Stomach smooth muscle (tissue), 2 donors: ENCODE data around the gene DMWD.

Experiments
- H3K27ac ChIP-seq: one replicate; pipeline ENCODE4 v1.7.0; 2013; ENCODE audit warnings: mild to moderate bottlenecking, low read length, inconsistent platforms
- H3K27me3 ChIP-seq, 2 donors: one replicate each; pipeline ENCODE4 v1.7.0; 2013; ENCODE audit warnings: low read length in 2 of 2; ENCODE audit not compliant: insufficient read depth in 2 of 2, control insufficient read depth in 1 of 2
- H3K36me3 ChIP-seq, 2 donors: one replicate each; pipeline ENCODE4 v1.7.0; 2013; ENCODE audit warnings: low read length in 2 of 2; ENCODE audit not compliant: control insufficient read depth in 2 of 2, insufficient read depth in 2 of 2
- H3K4me1 ChIP-seq: one replicate; pipeline ENCODE4 v1.7.0; 2013; ENCODE audit warnings: low read length; ENCODE audit not compliant: control insufficient read depth, insufficient read depth
- H3K4me3 ChIP-seq, 2 donors: one replicate each; pipeline ENCODE4 v1.7.0; 2013; ENCODE audit warnings: low read length in 2 of 2
- H3K9ac ChIP-seq, 2 donors: one replicate each; pipeline ENCODE4 v1.7.0; 2013; ENCODE audit warnings: low read length in 2 of 2, mild to moderate bottlenecking in 1 of 2
- H3K9me3 ChIP-seq, 2 donors: one replicate each; pipeline ENCODE4 v1.7.0; 2013; ENCODE audit warnings: low read length in 2 of 2; ENCODE audit not compliant: control insufficient read depth in 2 of 2
- donor health status: healthy.
- donor health status: Pancreatic carcinoma.

DMWD gene, protein sequence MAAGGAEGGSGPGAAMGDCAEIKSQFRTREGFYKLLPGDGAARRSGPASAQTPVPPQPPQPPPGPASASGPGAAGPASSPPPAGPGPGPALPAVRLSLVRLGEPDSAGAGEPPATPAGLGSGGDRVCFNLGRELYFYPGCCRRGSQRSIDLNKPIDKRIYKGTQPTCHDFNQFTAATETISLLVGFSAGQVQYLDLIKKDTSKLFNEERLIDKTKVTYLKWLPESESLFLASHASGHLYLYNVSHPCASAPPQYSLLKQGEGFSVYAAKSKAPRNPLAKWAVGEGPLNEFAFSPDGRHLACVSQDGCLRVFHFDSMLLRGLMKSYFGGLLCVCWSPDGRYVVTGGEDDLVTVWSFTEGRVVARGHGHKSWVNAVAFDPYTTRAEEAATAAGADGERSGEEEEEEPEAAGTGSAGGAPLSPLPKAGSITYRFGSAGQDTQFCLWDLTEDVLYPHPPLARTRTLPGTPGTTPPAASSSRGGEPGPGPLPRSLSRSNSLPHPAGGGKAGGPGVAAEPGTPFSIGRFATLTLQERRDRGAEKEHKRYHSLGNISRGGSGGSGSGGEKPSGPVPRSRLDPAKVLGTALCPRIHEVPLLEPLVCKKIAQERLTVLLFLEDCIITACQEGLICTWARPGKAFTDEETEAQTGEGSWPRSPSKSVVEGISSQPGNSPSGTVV

DNA sequence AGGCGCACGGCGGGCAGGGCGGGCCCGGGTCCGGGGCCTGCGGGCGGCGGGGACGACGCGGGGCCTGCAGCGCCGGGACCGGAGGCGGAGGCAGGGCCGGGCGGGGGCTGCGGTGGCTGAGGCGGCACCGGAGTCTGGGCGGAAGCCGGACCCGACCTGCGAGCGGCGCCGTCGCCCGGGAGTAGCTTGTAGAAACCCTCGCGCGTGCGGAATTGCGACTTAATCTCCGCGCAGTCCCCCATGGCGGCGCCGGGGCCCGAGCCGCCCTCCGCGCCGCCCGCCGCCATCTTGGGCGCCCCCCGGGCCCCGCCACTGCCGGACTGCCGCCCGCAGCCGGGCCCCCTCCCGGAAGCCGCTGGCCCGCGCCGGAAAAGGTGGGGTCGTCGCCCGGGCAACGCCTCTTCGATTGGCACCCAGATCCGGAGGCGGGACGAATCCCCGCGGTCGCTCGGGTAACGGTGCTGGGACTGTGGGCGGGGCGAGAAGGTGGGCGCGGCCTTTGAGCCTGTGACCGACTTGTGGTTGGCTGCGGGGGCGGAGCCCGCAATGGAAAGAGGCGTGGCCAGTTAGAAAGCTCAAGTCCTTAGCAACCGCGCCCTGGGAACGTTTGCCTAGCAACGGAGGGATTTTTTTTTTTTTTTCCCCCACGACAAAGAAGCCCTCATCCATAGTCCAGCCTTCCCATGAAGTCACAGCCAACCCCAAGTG is at the start of gene DMWD:
DMWD (minus strand) TSS at position 376 of the 708 bp plus-strand sequence; CDS start at position 287, 89 bp downstream.
- Histone ChIP-seq H3K4me1 (peaks cover 18% of the 10 kb centered on the region), H3K9me3 (no peaks in the 10 kb centered on the region), H3K36me3 (peaks cover 12 to 15% of the 10 kb centered on the region in 2 donors), H3K4me3 (peak within 1 kb of the TSS; percentile 78 to 87), H3K27me3 (no peaks in the 10 kb centered on the region), H3K27ac (peak within 1 kb of the TSS; percentile 64), H3K9ac (peak within 1 kb of the TSS; percentile 76 to 77)

- no peak overlapping the region for H3K9ac ChIP-seq
- H3K9me3 ChIP-seq = no peaks in the 10 kb centered on the region
- no peaks in the 10 kb centered on the region for H3K27me3 ChIP-seq
- H3K4me3 ChIP-seq = no peak overlapping the region
- H3K4me1 ChIP-seq = no peaks in the 10 kb centered on the region
- H3K36me3 ChIP-seq = peaks cover 51 to 56% of the 10 kb centered on the region in 2 donors
- no peak overlapping the region for H3K27ac ChIP-seq
Measured at GRCh38 chr19:45842198-45842597, 49.6 kb upstream of the DMWD start.

- H3K27ac ChIP-seq = no peak overlapping the region
Measured at GRCh38 chr19:45834970-45835369, 42.3 kb upstream of the DMWD start.

GRCh38 chr19:45828945-45829344 is 36.3 kb upstream of the DMWD start:
- Histone ChIP-seq H3K36me3 (peaks cover 61 to 68% of the 10 kb centered on the region in 2 donors), H3K4me3 (no peak overlapping the region), H3K9me3 (no peaks in the 10 kb centered on the region)

More at GRCh38 chr19:45834970-45835369, 42.3 kb upstream of the DMWD start:
- Histone ChIP-seq H3K9ac (no peak overlapping the region), H3K4me3 (no peak overlapping the region), H3K9me3 (no peaks in the 10 kb centered on the region), H3K27me3 (no peaks in the 10 kb centered on the region), H3K36me3 (peaks cover 52 to 58% of the 10 kb centered on the region in 2 donors), H3K4me1 (no peaks in the 10 kb centered on the region)

GRCh38 chr19:45828523-45828922 is 35.9 kb upstream of the DMWD start:
- H3K4me1 ChIP-seq = peaks cover 2% of the 10 kb centered on the region
- no peaks in the 10 kb centered on the region for H3K9me3 ChIP-seq
- no peak overlapping the region for H3K4me3 ChIP-seq
- no peak overlapping the region for H3K27ac ChIP-seq
- no peaks in the 10 kb centered on the region for H3K27me3 ChIP-seq
- H3K9ac ChIP-seq = no peak overlapping the region
- H3K36me3 ChIP-seq = peaks cover 63 to 68% of the 10 kb centered on the region in 2 donors

More at GRCh38 chr19:45828945-45829344, 36.3 kb upstream of the DMWD start:
- H3K4me1 ChIP-seq = peaks cover 2% of the 10 kb centered on the region
- H3K9ac ChIP-seq = no peak overlapping the region
- H3K27ac ChIP-seq = no peak overlapping the region
- H3K27me3 ChIP-seq = no peaks in the 10 kb centered on the region

- Histone ChIP-seq H3K4me1 (peaks cover 2% of the 10 kb centered on the region), H3K9me3 (no peaks in the 10 kb centered on the region), H3K36me3 (peaks cover 69 to 75% of the 10 kb centered on the region in 2 donors), H3K4me3 (no peak overlapping the region), H3K27ac (no peak overlapping the region), H3K27me3 (no peaks in the 10 kb centered on the region), H3K9ac (no peak overlapping the region)
Measured at GRCh38 chr19:45827459-45828093, 34.9 kb upstream of the DMWD start.

GRCh38 chr19:45826934-45827333 is 34.3 kb upstream of the DMWD start:
- H3K36me3 ChIP-seq = peaks cover 63 to 72% of the 10 kb centered on the region in 2 donors
- H3K4me3 ChIP-seq = no peak overlapping the region
- H3K9ac ChIP-seq = no peak overlapping the region
- H3K27ac ChIP-seq = no peak overlapping the region
- H3K4me1 ChIP-seq = peaks cover 2% of the 10 kb centered on the region
- no peaks in the 10 kb centered on the region for H3K9me3 ChIP-seq
- H3K27me3 ChIP-seq = no peaks in the 10 kb centered on the region

- Histone ChIP-seq H3K36me3 (peaks cover 58 to 70% of the 10 kb centered on the region in 2 donors), H3K4me1 (peaks cover 2% of the 10 kb centered on the region), H3K27ac (no peak overlapping the region), H3K4me3 (no peak overlapping the region), H3K9me3 (no peaks in the 10 kb centered on the region), H3K9ac (no peak overlapping the region), H3K27me3 (no peaks in the 10 kb centered on the region)
Measured at GRCh38 chr19:45825917-45826893, 33.6 kb upstream of the DMWD start.

DNA sequence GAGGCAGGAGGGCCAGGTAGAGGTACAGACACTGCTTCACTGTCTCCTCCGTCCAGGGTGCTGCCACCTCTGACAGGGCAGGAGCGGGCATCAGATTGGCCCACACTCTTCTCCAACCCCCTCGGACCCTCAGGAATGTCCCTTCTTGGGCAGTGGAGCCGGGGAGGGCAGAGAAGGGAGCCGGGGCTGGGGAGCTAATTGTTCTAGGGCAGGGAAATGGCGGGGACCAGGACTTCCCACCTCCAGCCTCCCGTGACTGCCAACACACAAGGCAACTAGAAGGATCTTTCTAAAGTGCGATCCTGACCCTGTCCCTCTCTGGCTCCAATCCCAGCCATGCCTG is 32.6 kb upstream of the DMWD start:
- Histone ChIP-seq H3K4me1 (peaks cover 2% of the 10 kb centered on the region), H3K27ac (no peak overlapping the region), H3K36me3 (peaks cover 58 to 69% of the 10 kb centered on the region in 2 donors), H3K9ac (no peak overlapping the region), H3K9me3 (no peaks in the 10 kb centered on the region), H3K27me3 (no peaks in the 10 kb centered on the region), H3K4me3 (no peak overlapping the region)
